GM15510 (cell line): ENCODE data around the gene IFT88.

Experiments used
- POLR2A ChIP-seq: IDR thresholded peaks from 3 replicates; pipeline ENCODE4 v1.6.1; 2011; ENCODE audit warnings: borderline replicate concordance; ENCODE audit not compliant: insufficient read length; ENCODE audit errors: extremely low read depth

The IFT88 gene

GRCh38 chr13:20709369-20709768 lies 142.4 kb downstream of the IFT88 start:
- TF ChIP-seq POLR2A = no peak

- no peak for TF ChIP-seq POLR2A
These were observed 142.8 kb downstream of the IFT88 start for GRCh38 chr13:20709782-20710181.

GRCh38 chr13:20711301-20712044 lies 144.5 kb downstream of the IFT88 start:
- TF ChIP-seq POLR2A = no peak

- TF ChIP-seq POLR2A = no peak
These were observed 146.0 kb downstream of the IFT88 start for GRCh38 chr13:20713014-20713376.

- no peak for TF ChIP-seq POLR2A
These were observed 146.8 kb downstream of the IFT88 start for GRCh38 chr13:20713751-20714150.

GRCh38 chr13:20714161-20714560 lies 147.2 kb downstream of the IFT88 start:
- no peak for TF ChIP-seq POLR2A

- TF ChIP-seq POLR2A = no peak
These were observed 147.8 kb downstream of the IFT88 start for GRCh38 chr13:20714563-20715329.

- TF ChIP-seq POLR2A = no peak
These were observed 148.4 kb downstream of the IFT88 start for GRCh38 chr13:20715330-20715712.

GRCh38 chr13:20716951-20717350 lies 150.0 kb downstream of the IFT88 start:
- no peak for TF ChIP-seq POLR2A

- TF ChIP-seq POLR2A = no peak
These were observed 150.9 kb downstream of the IFT88 start for GRCh38 chr13:20717581-20718542.

GRCh38 chr13:20718958-20719566 lies 152.1 kb downstream of the IFT88 start:
- TF ChIP-seq POLR2A = no peak

- TF ChIP-seq POLR2A = no peak
These were observed 152.8 kb downstream of the IFT88 start for GRCh38 chr13:20719783-20720182.

GRCh38 chr13:20720499-20720898 lies 153.5 kb downstream of the IFT88 start:
- TF ChIP-seq POLR2A = no peak

GRCh38 chr13:20721058-20721453 lies 154.1 kb downstream of the IFT88 start:
- TF ChIP-seq POLR2A = no peak

- TF ChIP-seq POLR2A = no peak
These were observed 154.7 kb downstream of the IFT88 start for GRCh38 chr13:20721454-20722357.

- TF ChIP-seq POLR2A = no peak
These were observed 160.9 kb downstream of the IFT88 start for GRCh38 chr13:20727856-20728255.
